GM10248 (cell line): ENCODE results near the gene INTS15.

ENCODE experiments used
- CTCF ChIA-PET: fragments of 300-600 bp; sonication (Branson Sonifier 250); formaldehyde crosslinking; extraction: SDS; loops from one replicate; lab custom pipeline; 2021; ENCODE audit warnings: antibody characterized with exemption; lab: Yijun Ruan, JAX
- POLR2A ChIA-PET: fragments of 350-650 bp; sonication (Branson Sonifier 250); formaldehyde crosslinking; extraction: SDS; loops from one replicate; lab custom pipeline; 2020; ENCODE audit warnings: antibody characterized with exemption; lab: Yijun Ruan, JAX
- DNase-seq: peaks from one replicate; pipeline ENCODE4 v3.0.0; 2012; ENCODE audit errors: extremely low spot score
- CTCF ChIP-seq: IDR thresholded peaks from 2 replicates; pipeline ENCODE4 v1.5.1; 2012; ENCODE audit warnings: mild to moderate bottlenecking, low read depth; ENCODE audit errors: extremely low read depth, missing control alignments, control extremely low read depth

The INTS15 gene

GRCh38 chr7:6588566-6588965 lies 1.3 kb upstream of the INTS15 start:
- CTCF ChIA-PET = interaction anchor here (1.5 to 6.8 kb wide), 3 partner anchors 14 to 73 kb away, joined by 4 to 69 read pairs (median 10); partner anchors contain the start of gene ZDHHC4
- no peak for DNase-seq
- TF ChIP-seq CTCF = no peak
- POLR2A ChIA-PET = no interaction called here

GRCh38 chr7:6589151-6589828 lies 531 bp upstream of the INTS15 start:
- CTCF ChIA-PET = interaction anchor here (0.9 to 6.8 kb wide), 11 partner anchors 9 to 122 kb away, joined by 3 to 69 read pairs (median 4); partner anchors contain the start of gene ZDHHC4
- TF ChIP-seq CTCF = no peak
- no peak for DNase-seq
- POLR2A ChIA-PET = interaction anchor here (1.7 kb wide), 1 partner anchor 11 kb away, joined by 6 read pairs; no protein-coding TSS in a partner anchor

GRCh38 chr7:6590645-6591110 lies 857 bp downstream of the INTS15 start:
- DNase-seq = no peak
- ChIA-PET CTCF (interaction anchor here (0.9 to 6.8 kb wide), 11 partner anchors 10 to 267 kb away, joined by 3 to 69 read pairs (median 4); partner anchors contain the start of gene ZDHHC4), POLR2A (interaction anchor here (1.7 kb wide), 1 partner anchor 9 kb away, joined by 6 read pairs; no protein-coding TSS in a partner anchor)
- no peak for TF ChIP-seq CTCF

GRCh38 chr7:6600093-6600492 lies 10.3 kb downstream of the INTS15 start:
- DNase-seq = no peak
- POLR2A ChIA-PET = interaction anchor here (1.6 kb wide), 1 partner anchor 10 kb away, joined by 6 read pairs; the partner anchor contains the start of gene INTS15
- CTCF ChIA-PET = interaction anchor here (1.2 kb wide), 1 partner anchor 84 kb away, joined by 5 read pairs; no protein-coding TSS in a partner anchor
- no peak for TF ChIP-seq CTCF

- ChIA-PET CTCF (interaction anchor here (0.8 kb wide), 1 partner anchor 25 kb away, joined by 3 read pairs; no protein-coding TSS in a partner anchor), POLR2A (no interaction called here)
- TF ChIP-seq CTCF = no peak
- DNase-seq = no peak
Measured at GRCh38 chr7:6604458-6604857, 14.6 kb downstream of the INTS15 start.

GRCh38 chr7:6606866-6607583 lies 17.2 kb downstream of the INTS15 start:
- ChIA-PET POLR2A (no interaction called here), CTCF (interaction anchor here (1.1 kb wide), 1 partner anchor 12 kb away, joined by 4 read pairs; no protein-coding TSS in a partner anchor)
- no peak for TF ChIP-seq CTCF
- DNase-seq = no peak
